ENCODE results near the gene WIF1.
A peak's percentile ranks its signal among the peaks of the same experiment; 100 is the strongest.

WIF1 gene

DNA sequence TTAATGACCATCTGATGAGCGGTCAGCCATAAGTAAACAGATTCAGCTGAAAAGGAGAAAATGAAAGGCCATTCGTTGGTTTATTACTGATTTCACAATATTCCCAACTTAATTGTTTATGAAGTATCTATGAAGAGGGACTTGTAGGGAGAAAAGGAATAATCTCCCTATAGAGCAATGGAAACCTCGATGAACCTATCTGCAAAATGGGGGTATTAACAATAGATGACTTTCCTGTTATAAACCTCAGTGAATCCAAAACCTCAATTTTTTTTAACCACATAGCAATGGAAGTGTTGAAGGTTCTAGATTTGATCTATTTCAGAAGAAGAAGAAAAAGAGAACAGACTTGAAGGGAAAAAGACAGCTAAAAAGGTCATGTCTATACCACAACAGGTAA, 2.0 kb downstream of the WIF1 start:
- TF ChIP-seq, protein P1, sequence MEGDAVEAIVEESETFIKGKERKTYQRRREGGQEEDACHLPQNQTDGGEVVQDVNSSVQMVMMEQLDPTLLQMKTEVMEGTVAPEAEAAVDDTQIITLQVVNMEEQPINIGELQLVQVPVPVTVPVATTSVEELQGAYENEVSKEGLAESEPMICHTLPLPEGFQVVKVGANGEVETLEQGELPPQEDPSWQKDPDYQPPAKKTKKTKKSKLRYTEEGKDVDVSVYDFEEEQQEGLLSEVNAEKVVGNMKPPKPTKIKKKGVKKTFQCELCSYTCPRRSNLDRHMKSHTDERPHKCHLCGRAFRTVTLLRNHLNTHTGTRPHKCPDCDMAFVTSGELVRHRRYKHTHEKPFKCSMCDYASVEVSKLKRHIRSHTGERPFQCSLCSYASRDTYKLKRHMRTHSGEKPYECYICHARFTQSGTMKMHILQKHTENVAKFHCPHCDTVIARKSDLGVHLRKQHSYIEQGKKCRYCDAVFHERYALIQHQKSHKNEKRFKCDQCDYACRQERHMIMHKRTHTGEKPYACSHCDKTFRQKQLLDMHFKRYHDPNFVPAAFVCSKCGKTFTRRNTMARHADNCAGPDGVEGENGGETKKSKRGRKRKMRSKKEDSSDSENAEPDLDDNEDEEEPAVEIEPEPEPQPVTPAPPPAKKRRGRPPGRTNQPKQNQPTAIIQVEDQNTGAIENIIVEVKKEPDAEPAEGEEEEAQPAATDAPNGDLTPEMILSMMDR (IDR thresholded peaks at IDR 0.05): no peak

DNA sequence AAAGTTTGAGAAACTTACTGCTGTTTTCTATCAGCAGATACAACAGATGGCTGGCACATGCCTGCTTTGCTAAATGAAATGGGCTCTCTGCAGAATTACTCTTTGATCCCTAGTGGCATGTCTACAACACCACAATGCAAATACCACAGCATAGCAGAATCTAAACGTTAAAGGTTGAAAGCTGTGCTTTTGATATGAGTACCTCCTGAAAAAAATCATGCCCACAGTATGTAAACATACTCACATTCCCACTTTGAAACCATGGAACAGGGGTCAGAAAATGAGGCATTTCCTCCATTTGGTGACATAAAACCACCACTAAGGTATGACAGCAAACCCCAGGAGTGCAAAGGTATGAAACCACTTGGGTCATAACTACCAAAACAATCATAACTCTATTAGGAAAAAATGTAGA, 7.5 kb downstream of the WIF1 start:
- TF ChIP-seq, protein P1 (IDR thresholded peaks at IDR 0.05): no peak

DNA sequence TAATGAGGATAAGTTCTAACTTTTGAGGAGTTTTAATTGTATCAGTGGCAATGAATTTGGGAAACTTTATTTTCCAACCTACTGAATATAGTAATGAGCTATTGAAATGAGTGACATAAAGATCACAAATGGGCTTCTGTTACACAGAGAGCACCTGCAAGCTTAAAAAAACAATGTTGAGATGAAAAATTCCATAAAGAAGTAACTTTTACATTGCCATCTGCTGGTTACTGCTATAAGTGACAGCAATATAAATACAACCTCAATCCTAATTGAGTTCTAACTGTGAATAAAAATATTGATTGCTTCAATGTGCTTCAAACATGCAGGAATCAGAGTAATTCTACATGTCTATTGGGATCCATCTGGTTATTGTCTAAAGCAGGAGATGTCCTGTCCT, 14.2 kb downstream of the WIF1 start:
- TF ChIP-seq, protein P1 (IDR thresholded peaks at IDR 0.05): peak; percentile 69

DNA sequence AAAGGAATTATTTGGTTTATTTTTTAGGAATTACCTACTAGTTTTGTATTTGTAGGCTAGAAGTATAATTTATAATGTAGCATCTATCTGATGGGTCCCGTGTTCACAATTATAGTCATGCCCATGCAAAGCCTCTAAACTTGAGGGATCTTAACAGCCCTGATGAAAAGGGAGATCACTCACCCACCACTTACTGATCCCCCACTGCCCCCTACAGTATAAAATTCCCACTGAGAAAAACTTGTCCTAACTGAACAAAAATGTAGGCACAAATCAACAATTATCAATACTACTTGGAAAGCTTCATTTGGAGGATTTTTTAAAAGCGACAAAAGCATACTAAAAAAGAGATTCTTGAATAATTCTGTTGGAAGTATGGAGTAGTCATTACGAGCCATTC, 21.0 kb downstream of the WIF1 start:
- TF ChIP-seq, protein P1 (IDR thresholded peaks at IDR 0.05): peak; percentile 42; the same call in 1 of the 2 replicates

DNA sequence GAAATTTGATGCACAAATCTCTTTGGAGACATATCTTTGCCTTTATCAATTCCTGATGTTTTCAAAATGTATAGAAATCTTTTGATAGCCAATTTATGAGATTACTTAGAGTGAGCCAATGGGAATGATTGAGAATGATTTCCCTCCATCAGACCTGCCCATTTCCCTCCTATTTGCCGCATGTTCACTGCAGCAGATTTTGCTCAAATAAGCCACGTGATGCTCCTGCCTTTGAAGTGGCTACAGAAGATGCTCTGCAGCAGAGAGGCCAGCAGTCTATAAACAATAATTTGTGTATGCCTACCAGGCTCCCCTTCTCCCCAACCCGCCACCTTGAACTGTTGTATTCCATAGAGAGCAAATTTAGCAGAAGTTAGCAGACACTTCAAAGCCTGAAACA, 21.9 kb downstream of the WIF1 start:
- TF ChIP-seq, protein P1 (IDR thresholded peaks at IDR 0.05): no peak

DNA sequence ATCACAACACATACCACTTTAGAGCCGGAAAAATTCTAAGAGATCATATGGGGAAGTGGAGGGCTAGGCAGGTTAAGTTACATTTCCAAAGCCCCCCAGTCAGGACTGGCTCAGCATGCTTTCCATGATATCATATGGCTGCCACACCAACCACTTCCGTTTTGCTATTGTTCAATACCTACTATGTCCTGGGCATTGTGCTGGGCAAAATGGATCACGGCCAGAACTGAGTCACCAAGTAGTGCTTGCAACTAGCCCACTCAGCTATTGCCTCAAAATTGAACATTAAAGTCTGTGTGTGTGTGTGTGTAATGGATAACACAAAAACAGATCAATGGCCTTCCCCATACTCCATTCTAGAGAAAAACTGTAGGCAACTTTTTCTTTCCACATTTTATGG, 22.7 kb downstream of the WIF1 start:
- TF ChIP-seq, protein P1 (IDR thresholded peaks at IDR 0.05): no peak

DNA sequence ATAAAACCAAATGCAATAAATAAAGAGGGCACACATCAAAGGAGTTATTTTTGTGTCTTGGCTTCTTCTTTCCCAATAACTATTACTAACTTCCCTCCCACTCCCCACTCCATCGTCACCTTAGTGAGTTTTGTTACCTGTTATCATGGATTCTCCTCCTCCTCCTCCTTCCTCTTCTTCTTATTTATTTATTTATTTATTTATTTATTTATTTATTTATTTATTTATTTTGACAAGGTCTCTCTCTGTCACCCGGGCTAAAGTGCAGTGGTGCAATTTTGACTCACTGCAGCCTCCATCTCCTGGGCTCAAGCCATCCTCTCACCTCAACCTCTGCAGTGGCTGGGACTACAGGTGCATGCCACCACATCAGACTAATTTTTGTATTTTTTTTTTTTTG, 26.4 kb downstream of the WIF1 start:
- TF ChIP-seq, protein P1 (IDR thresholded peaks at IDR 0.05): no peak

DNA sequence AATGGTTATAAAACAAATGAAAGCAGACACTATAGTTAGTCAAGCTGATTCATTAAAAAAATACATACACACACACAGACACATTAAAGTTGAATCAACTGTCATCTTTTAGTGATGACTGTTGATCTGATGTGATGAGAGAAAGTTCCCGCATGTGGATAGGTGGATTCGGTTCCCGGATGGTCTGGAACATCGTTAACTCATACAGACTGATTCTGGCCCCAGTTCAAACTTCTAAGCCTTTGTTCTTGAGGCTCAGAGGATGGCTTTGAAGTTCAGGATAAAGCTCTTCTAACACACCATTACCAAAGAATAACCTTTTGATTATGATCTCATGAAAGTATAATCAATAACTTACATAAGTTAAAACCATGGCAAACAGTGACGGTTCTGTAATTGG, 27.5 kb downstream of the WIF1 start:
- TF ChIP-seq, protein P1 (IDR thresholded peaks at IDR 0.05): no peak
